PC-3 (cell line): ENCODE measurements around the gene ZCCHC24.

Experiments
- EZH2 ChIP-seq: fragments of 300-600 bp; sonication (generic); IDR thresholded peaks from one replicate; pipeline ENCODE4 v1.6.1; 2017; ENCODE audit warnings: antibody characterized with exemption, mild to moderate bottlenecking, low read length; ENCODE audit not compliant: unreplicated experiment
- EZH2phosphoT487 ChIP-seq: fragments of 300-600 bp; sonication (generic); IDR thresholded peaks from 2 replicates; pipeline ENCODE4 v1.6.1; 2018; ENCODE audit warnings: mild to moderate bottlenecking, antibody characterized with exemption, low read length, borderline replicate concordance
- TF ChIP-seq, protein P1 (sequence below): fragments of 300-600 bp; sonication (generic); conservative IDR thresholded peaks from 2 replicates; pipeline ENCODE4 v1.5.1; 2017; ENCODE audit warnings: antibody characterized with exemption, low read depth, mild to moderate bottlenecking, low read length

DNA sequence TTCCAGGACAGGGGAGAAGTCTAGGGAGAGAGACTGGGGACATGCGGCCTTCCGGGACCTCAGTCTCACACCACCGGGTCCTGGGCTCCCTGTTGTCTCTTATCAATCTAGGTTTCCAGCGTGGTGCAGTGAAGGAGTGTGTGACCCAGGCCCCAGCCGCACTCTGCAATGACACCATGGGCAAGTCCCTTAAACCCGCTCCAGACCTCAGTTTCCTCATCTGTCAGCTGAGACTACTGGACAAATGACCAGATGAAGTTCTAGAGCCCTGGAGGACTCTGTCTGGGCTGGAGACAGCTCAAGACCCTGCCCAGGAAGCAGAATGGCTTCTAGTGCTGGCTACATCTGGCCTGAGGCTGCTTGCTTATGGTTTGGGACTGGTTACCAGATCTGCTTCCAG, 46.8 kb upstream of the ZCCHC24 start:
- TF ChIP-seq, protein P1, sequence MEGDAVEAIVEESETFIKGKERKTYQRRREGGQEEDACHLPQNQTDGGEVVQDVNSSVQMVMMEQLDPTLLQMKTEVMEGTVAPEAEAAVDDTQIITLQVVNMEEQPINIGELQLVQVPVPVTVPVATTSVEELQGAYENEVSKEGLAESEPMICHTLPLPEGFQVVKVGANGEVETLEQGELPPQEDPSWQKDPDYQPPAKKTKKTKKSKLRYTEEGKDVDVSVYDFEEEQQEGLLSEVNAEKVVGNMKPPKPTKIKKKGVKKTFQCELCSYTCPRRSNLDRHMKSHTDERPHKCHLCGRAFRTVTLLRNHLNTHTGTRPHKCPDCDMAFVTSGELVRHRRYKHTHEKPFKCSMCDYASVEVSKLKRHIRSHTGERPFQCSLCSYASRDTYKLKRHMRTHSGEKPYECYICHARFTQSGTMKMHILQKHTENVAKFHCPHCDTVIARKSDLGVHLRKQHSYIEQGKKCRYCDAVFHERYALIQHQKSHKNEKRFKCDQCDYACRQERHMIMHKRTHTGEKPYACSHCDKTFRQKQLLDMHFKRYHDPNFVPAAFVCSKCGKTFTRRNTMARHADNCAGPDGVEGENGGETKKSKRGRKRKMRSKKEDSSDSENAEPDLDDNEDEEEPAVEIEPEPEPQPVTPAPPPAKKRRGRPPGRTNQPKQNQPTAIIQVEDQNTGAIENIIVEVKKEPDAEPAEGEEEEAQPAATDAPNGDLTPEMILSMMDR = no peak
- no peak for TF ChIP-seq EZH2
- no peak for TF ChIP-seq EZH2phosphoT487
